Activated CD8-positive, alpha-beta memory T cell treated with anti-CD3 and anti-CD28 coated beads for 48 hours (primary cell): ENCODE measurements around the gene EPB41.
"Not testable (repeated sequence)": the region's sequence is repeated elsewhere in the genome, so short reads cannot be mapped to it uniquely, and the experiment has no call there.

Experiments used
- DNase-seq, 3 experiments: peaks; one replicate each; pipeline ENCODE4 v3.0.0-alpha.2; 2020; ENCODE audit warnings: low read depth in 2 of 3, low spot score in 2 of 3

EPB41 gene

GRCh38 chr1:28914228-28915030 lies at the start of gene EPB41:
EPB41 (plus strand) TSS chr1:28914569; CDS start chr1:28987438, 72,869 bp downstream.
- DNase-seq, result peak; percentile 75 to 83 (median 81)

GRCh38 chr1:28864695-28865094 lies 49.7 kb upstream of the EPB41 start:
- no peak for DNase-seq

GRCh38 chr1:28865997-28866650 lies 48.2 kb upstream of the EPB41 start:
- DNase-seq, result no peak

GRCh38 chr1:28867850-28868249 lies 46.5 kb upstream of the EPB41 start:
- DNase-seq, result no peak

- DNase-seq, result no peak
These were observed 44.4 kb upstream of the EPB41 start for GRCh38 chr1:28869952-28870351.

GRCh38 chr1:28871631-28872401 lies 42.6 kb upstream of the EPB41 start:
- no peak for DNase-seq

GRCh38 chr1:28875134-28875533 lies 39.2 kb upstream of the EPB41 start:
- DNase-seq, result not testable (repeated sequence)

GRCh38 chr1:28877132-28877781 lies 37.1 kb upstream of the EPB41 start:
- DNase-seq, result peak; percentile 31 to 67 (median 60)

GRCh38 chr1:28878796-28879195 lies 35.6 kb upstream of the EPB41 start:
- DNase-seq, result no peak

- DNase-seq, result peak in 2 of 3 experiments; percentile 35 to 59
These were observed 32.2 kb upstream of the EPB41 start for GRCh38 chr1:28882009-28882628.

- no peak for DNase-seq
These were observed 31.1 kb upstream of the EPB41 start for GRCh38 chr1:28883242-28883616.

GRCh38 chr1:28885472-28885877 lies 28.9 kb upstream of the EPB41 start:
- DNase-seq, result no peak

- no peak for DNase-seq
These were observed 28.2 kb upstream of the EPB41 start for GRCh38 chr1:28885977-28886730.

GRCh38 chr1:28886731-28887418 lies 27.5 kb upstream of the EPB41 start:
- peak; percentile 78 to 89 (median 78) for DNase-seq

- no peak for DNase-seq
These were observed 26.9 kb upstream of the EPB41 start for GRCh38 chr1:28887419-28887834.

- DNase-seq, result no peak
These were observed 26.3 kb upstream of the EPB41 start for GRCh38 chr1:28887835-28888682.

- DNase-seq, result no peak
These were observed 25.5 kb upstream of the EPB41 start for GRCh38 chr1:28888915-28889314.

- DNase-seq, result no peak
These were observed 25.0 kb upstream of the EPB41 start for GRCh38 chr1:28889357-28889756.

- DNase-seq, result no peak
These were observed 23.9 kb upstream of the EPB41 start for GRCh38 chr1:28890435-28890834.
